T-cell (primary cell): ENCODE results near the gene NIP7. TPM values are rescaled to one million over a fixed set of nuclear protein-coding genes. Genes with fewer than 3 reads are reported as not detected.

Experiments used
- total RNA-seq, 35 experiments: library from RNA in 6 of 35; stranded (reverse) in 6 of 35; fragments of 120-200 nt in 1 of 35; gene quantifications; one replicate each; pipeline versions ENCODE4 v1.2.1 to v1.2.4 and lab custom pipeline; 2013 to 2026

The NIP7 gene
- total RNA-seq, 5 donors from 2014 or later (not counting 1 experiment from before 2014, with no cell fraction given): 23.7 to 32.9 (median 29.6) TPM

Other genes starting within 250 kb of the NIP7 start
- 1 to 10 TPM; 2.0 to 4.7 (median 3.4) TPM for gene HAS3, start 234.1 kb upstream of the NIP7 start, total RNA-seq
- 100 to 1,000 TPM in 3 of 5 donors, 10 to 100 TPM in 2; 64.8 to 138 (median 124) TPM for gene CHTF8, start 207.2 kb upstream of the NIP7 start, total RNA-seq
- 10 to 100 TPM; 30.3 to 42.5 (median 37.8) TPM for gene UTP4, start 207.1 kb upstream of the NIP7 start, total RNA-seq
- 10 to 100 TPM; 13.2 to 23.1 (median 17.3) TPM for gene SNTB2, start 152.6 kb upstream of the NIP7 start, total RNA-seq
- gene VPS4A, start 28.4 kb upstream of the NIP7 start, total RNA-seq: 10 to 100 TPM; 40.5 to 61.9 (median 55.9) TPM
- gene PDF, start 9.2 kb upstream of the NIP7 start, total RNA-seq: 10 to 100 TPM in 3 of 5 donors, 1 to 10 TPM in 2; 5.3 to 20.5 (median 16.1) TPM
- gene COG8, start 208 bp upstream of the NIP7 start, total RNA-seq: 10 to 100 TPM; 31.2 to 70.4 (median 59.8) TPM
- 1 to 10 TPM; 2.6 to 4.6 (median 3.0) TPM for gene TMED6, start 12.0 kb downstream of the NIP7 start, total RNA-seq
- gene TERF2, start 46.2 kb downstream of the NIP7 start, total RNA-seq: 10 to 100 TPM; 36.6 to 51.0 (median 47.3) TPM
- 10 to 100 TPM; 42.9 to 62.0 (median 54.4) TPM for gene CYB5B, start 84.8 kb downstream of the NIP7 start, total RNA-seq
- 10 to 100 TPM; 24.3 to 33.7 (median 27.8) TPM for gene NFAT5, start 226.2 kb downstream of the NIP7 start, total RNA-seq